B cell (primary cell): ENCODE measurements around the gene TUBA4B. TPM values are rescaled to one million over a fixed set of nuclear protein-coding genes. Genes with fewer than 3 reads are reported as not detected.

Experiments
- ATAC-seq: fragments of 200-7000 bp; cut with Tn5 transposase; one replicate; pipeline ENCODE4 v1.10.0; 2021; ENCODE audit warnings: low read depth, mild to moderate bottlenecking, moderate number of reproducible peaks, moderate library complexity
- CTCF ChIA-PET: fragments of 350-600 bp; sonication (Branson Sonifier 250); formaldehyde crosslinking; loops from one replicate; lab custom pipeline; 2021; ENCODE audit warnings: antibody characterized with exemption, inconsistent platforms; lab: Charles Lee
- POLR2A ChIA-PET: fragments of 350-600 bp; sonication (Branson Sonifier 250); formaldehyde crosslinking; loops from one replicate; lab custom pipeline; 2021; ENCODE audit warnings: antibody characterized with exemption; lab: Charles Lee
- DNase-seq: peaks from one replicate; pipeline ENCODE4 v3.0.0; 2013
- H2AFZ ChIP-seq: 2 replicates; pipeline ENCODE4 v1.6.1; 2012; ENCODE audit warnings: mild to moderate bottlenecking, low read depth, low read length; ENCODE audit not compliant: insufficient read depth, poor library complexity, severe bottlenecking
- H3K27ac ChIP-seq, 2 donors: 1 replicate in 1 of 2; 2 replicates in 1 of 2; pipeline ENCODE4 v1.5.1; 2012 to 2013; ENCODE audit warnings: low read length in 2 of 2, mild to moderate bottlenecking in 2 of 2, moderate library complexity in 1 of 2
- H3K27me3 ChIP-seq, 4 experiments: fragments of 200-600 bp in 1 of 4; sonication (generic) in 1 of 4; replicated peaks in 1 of 4; 1 replicate in 2 of 4; 2 replicates in 2 of 4; pipeline versions ENCODE4 v1.6.1 to v1.7.0; 2013 to 2016; ENCODE audit warnings: low read length in 3 of 4, mild to moderate bottlenecking in 2 of 4, mixed read lengths in 1 of 4, moderate library complexity in 1 of 4; ENCODE audit not compliant: insufficient read depth in 4 of 4, control insufficient read depth in 3 of 4; ENCODE audit errors: control extremely low read depth in 1 of 4
- H3K36me3 ChIP-seq, 2 experiments: replicated peaks in 1 of 2; 1 replicate in 1 of 2; 2 replicates in 1 of 2; pipeline versions ENCODE4 v1.6.1 to v1.7.1; 2013; ENCODE audit warnings: low read length in 1 of 2; ENCODE audit not compliant: insufficient read depth in 2 of 2, control insufficient read depth in 1 of 2; ENCODE audit errors: control extremely low read depth in 1 of 2, extremely low read depth in 1 of 2
- H3K4me1 ChIP-seq, 2 donors: fragments of 200-600 bp in 1 of 2; sonication (generic) in 1 of 2; 1 replicate in 1 of 2; 2 replicates in 1 of 2; pipeline versions ENCODE4 v1.5.1 to v1.6.1; 2013 to 2017; ENCODE audit warnings: low read length in 2 of 2; ENCODE audit not compliant: control insufficient read depth in 2 of 2, insufficient read depth in 2 of 2
- H3K4me2 ChIP-seq: replicated peaks from 2 replicates; pipeline ENCODE3; 2012; ENCODE audit warnings: mild to moderate bottlenecking, low read depth, low read length; ENCODE audit not compliant: poor library complexity, severe bottlenecking
- H3K4me3 ChIP-seq, 5 experiments: fragments of 200-600 bp in 1 of 5; sonication (generic) in 1 of 5; 1 replicate in 3 of 5; 2 replicates in 2 of 5; pipeline versions ENCODE4 v1.5.1 to v1.7.0; 2011 to 2016; ENCODE audit warnings: low read length in 4 of 5, mild to moderate bottlenecking in 4 of 5, low read depth in 2 of 5, control low read depth in 1 of 5, moderate library complexity in 1 of 5; ENCODE audit not compliant: insufficient read depth in 1 of 5; ENCODE audit errors: control extremely low read depth in 1 of 5, extremely low read depth in 1 of 5
- H3K79me2 ChIP-seq: fragments of 200-600 bp; sonication (generic); one replicate; pipeline ENCODE4 v1.6.0; 2016; ENCODE audit warnings: low read length; ENCODE audit not compliant: control insufficient read depth, insufficient read depth
- H3K9ac ChIP-seq: fragments of 200-600 bp; sonication (generic); 2 replicates; pipeline ENCODE4 v1.6.1; 2017; ENCODE audit warnings: mild to moderate bottlenecking, low read length, moderate library complexity
- H3K9me3 ChIP-seq, 3 donors: one replicate each; pipeline versions ENCODE4 v1.6.1 to v1.7.1; 2013; ENCODE audit warnings: low read length in 2 of 3; ENCODE audit not compliant: control insufficient read depth in 2 of 3, insufficient read depth in 1 of 3; ENCODE audit errors: control extremely low read depth in 1 of 3
- H4K20me1 ChIP-seq: 2 replicates; pipeline ENCODE4 v1.6.0; 2012; ENCODE audit warnings: mild to moderate bottlenecking, low read length; ENCODE audit not compliant: insufficient read depth, control insufficient read depth, poor library complexity, severe bottlenecking
- H3K27ac Mint-ChIP-seq: one replicate; pipeline ENCODE4 v1.8.0; 2021; ENCODE audit warnings: mixed read lengths
- H3K27me3 Mint-ChIP-seq: one replicate; pipeline ENCODE4 v1.8.0; 2021; ENCODE audit warnings: mixed read lengths
- H3K4me1 Mint-ChIP-seq: one replicate; pipeline ENCODE4 v1.8.0; 2021; ENCODE audit warnings: mixed read lengths
- H3K4me3 Mint-ChIP-seq: one replicate; pipeline ENCODE4 v1.8.0; 2021; ENCODE audit warnings: mixed read lengths
- H3K9me3 Mint-ChIP-seq: one replicate; pipeline ENCODE4 v1.8.0; 2022; ENCODE audit warnings: mixed read lengths; ENCODE audit not compliant: insufficient read depth
- CTCF ChIP-seq: fragments of 200-600 bp; IDR thresholded peaks from one replicate; pipeline ENCODE4 v1.8.0; 2022; ENCODE audit warnings: antibody characterized with exemption, mild to moderate bottlenecking
- EZH2 ChIP-seq: IDR thresholded peaks from 2 replicates; pipeline ENCODE4 v1.6.1; 2012; ENCODE audit warnings: borderline replicate concordance, low read depth, mild to moderate bottlenecking, moderate library complexity, low read length; ENCODE audit not compliant: insufficient read depth, poor library complexity, severe bottlenecking
- WGBS: methylation state at CpG from one replicate; pipeline ENCODE4 v1.1.5; 2013; ENCODE audit warnings: missing lambda C conversion rate; ENCODE audit not compliant: insufficient coverage; 5-methylcytosine and 5-hydroxymethylcytosine counted together
- intact Hi-C: fragments of 100-400 bp; cut with micrococcal nuclease; formaldehyde crosslinking; loops from one replicate; pipeline ENCODE4 v1.10.0; 2022
- polyA plus RNA-seq: library from polyadenylated mRNA; depleted of rRNA; stranded (reverse); fragments of >200 nt; gene quantifications from 2 replicates; pipeline ENCODE4 v1.2.3, GENCODE V29; 2012
- total RNA-seq, 2 donors: library from RNA; stranded (reverse); fragments of 120-200 nt in 1 of 2; gene quantifications; 1 replicate in 1 of 2; 2 replicates in 1 of 2; pipeline versions ENCODE4 v1.2.3 to v1.2.4, GENCODE V29; 2013 to 2022

TUBA4B gene
- total and polyA plus RNA-seq, 2 donors (not counting 1 experiment from before 2014, with no cell fraction given) = not detected

- intact Hi-C loops = loop anchor here (1.0 to 10.0 kb wide), 13 partner anchors 15 to 399 kb away; partner anchors contain the start of genes ABCB6, ANKZF1, ATG9A and CNPPD1
- H3K27me3 Mint-ChIP-seq = no peaks in the 10 kb centered on the region
- peak within 1 kb of the TSS; percentile 98 to 100 for H3K27ac ChIP-seq
- peak within 1 kb of the TSS; percentile 92 for H3K4me3 Mint-ChIP-seq
- H3K79me2 ChIP-seq = peaks cover 30% of the 10 kb centered on the region
- peak within 1 kb of the TSS; percentile 49 to 80 (median 77) for H3K4me3 ChIP-seq
- H4K20me1 ChIP-seq = peaks cover 35% of the 10 kb centered on the region
- no peaks in the 10 kb centered on the region for H3K9me3 Mint-ChIP-seq
- peak; percentile 99 for DNase-seq
- H3K9ac ChIP-seq = peak within 1 kb of the TSS; percentile 98
- TF ChIP-seq EZH2 (no peak), CTCF (no peak)
- H3K4me1 Mint-ChIP-seq = peaks cover 48% of the 10 kb centered on the region
- H3K9me3 ChIP-seq = no peaks in the 10 kb centered on the region
- under 1% methylated on average over 63 of the region's 65 CpGs for WGBS
- H3K4me1 ChIP-seq = peaks cover 32 to 48% of the 10 kb centered on the region in 2 donors
- ChIA-PET POLR2A (interaction anchor here (0.6 to 7.2 kb wide), 17 partner anchors 12 to 1078 kb away, joined by 3 to 106 read pairs (median 9); partner anchors contain the start of genes ABCB6, ANKZF1, ATG9A and CNPPD1), CTCF (interaction anchor here (0.9 to 15.8 kb wide), 13 partner anchors 14 to 115 kb away, joined by 3 to 239 read pairs (median 15); partner anchors contain the start of genes ANKZF1, ATG9A, CNPPD1 and DNPEP)
- H3K36me3 ChIP-seq = peaks cover 2 to 43% of the 10 kb centered on the region in 2 experiments
- peak within 1 kb of the TSS; percentile 96 for H3K27ac Mint-ChIP-seq
- H3K4me2 ChIP-seq = peak within 1 kb of the TSS; percentile 93
- peak; percentile 76 for ATAC-seq
- H2AFZ ChIP-seq = peak within 1 kb of the TSS; percentile 63
- H3K27me3 ChIP-seq = no peaks in the 10 kb centered on the region
Measured at GRCh38 chr2:219279151-219279915, 26.3 kb downstream of the TUBA4B start, which contains the start of gene DNAJB2. TSS of gene DNAJB2 (plus strand) at chr2:219279366. CDS start at chr2:219279834, 468 bp downstream.
